Loucy (cell line): ENCODE results near the gene ATG16L2.

ENCODE experiments used
- CTCF ChIP-seq: fragments of 200-600 bp; sonication (generic); conservative IDR thresholded peaks from 2 replicates; pipeline ENCODE4 v1.5.1; 2014; ENCODE audit warnings: mild to moderate bottlenecking, antibody characterized with exemption, low read length
- EZH2phosphoT487 ChIP-seq: fragments of 200-600 bp; IDR thresholded peaks from 2 replicates; pipeline ENCODE4 v1.6.1; 2018; ENCODE audit warnings: antibody characterized with exemption, mild to moderate bottlenecking, moderate library complexity, borderline replicate concordance

GRCh38 chr11:72781063-72781312, 33.2 kb upstream of the ATG16L2 start:
- no peak for TF ChIP-seq CTCF
- TF ChIP-seq EZH2phosphoT487: no peak
